ENCODE measurements around the gene SLC4A5.
A peak's percentile ranks its signal among the peaks of the same experiment; 100 is the strongest.
"Not testable (repeated sequence)": the region's sequence is repeated elsewhere in the genome, so short reads cannot be mapped to it uniquely, and the experiment has no call there.

The SLC4A5 gene

GRCh38 chr2:74262681-74263080 is 80.5 kb downstream of the SLC4A5 start:
- DNase-seq: no peak

GRCh38 chr2:74261204-74261864 is 81.9 kb downstream of the SLC4A5 start:
- DNase-seq: no peak

GRCh38 chr2:74260495-74260894 is 82.7 kb downstream of the SLC4A5 start:
- DNase-seq: no peak

GRCh38 chr2:74259733-74260132 is 83.5 kb downstream of the SLC4A5 start:
- no peak for DNase-seq

GRCh38 chr2:74259191-74259590 is 84.0 kb downstream of the SLC4A5 start:
- no peak for DNase-seq

GRCh38 chr2:74255660-74256213 is 87.5 kb downstream of the SLC4A5 start:
- DNase-seq: no peak

GRCh38 chr2:74253971-74254310 is 89.3 kb downstream of the SLC4A5 start:
- no peak for DNase-seq

GRCh38 chr2:74253306-74253970 is 89.8 kb downstream of the SLC4A5 start:
- DNase-seq: no peak

GRCh38 chr2:74252862-74253261 is 90.4 kb downstream of the SLC4A5 start:
- no peak for DNase-seq

- no peak for DNase-seq
Observed at GRCh38 chr2:74252036-74252435, 91.2 kb downstream of the SLC4A5 start.

GRCh38 chr2:74250189-74250631 is 93.0 kb downstream of the SLC4A5 start:
- peak; percentile 82 for DNase-seq

GRCh38 chr2:74249406-74250122 is 93.7 kb downstream of the SLC4A5 start:
- DNase-seq: no peak

- DNase-seq: no peak
Observed at GRCh38 chr2:74246496-74247195, 96.6 kb downstream of the SLC4A5 start.

GRCh38 chr2:74244286-74244685 is 98.9 kb downstream of the SLC4A5 start:
- DNase-seq: no peak

- peak; percentile 16 for DNase-seq
Observed at GRCh38 chr2:74242354-74243071, 100.7 kb downstream of the SLC4A5 start.

GRCh38 chr2:74239346-74239745 is 103.9 kb downstream of the SLC4A5 start:
- peak; percentile 34 for DNase-seq

- peak; percentile 28 for DNase-seq
Observed at GRCh38 chr2:74238879-74239278, 104.3 kb downstream of the SLC4A5 start.

GRCh38 chr2:74235041-74235440 is 108.2 kb downstream of the SLC4A5 start:
- DNase-seq: peak; percentile 37

- peak; percentile 6 for DNase-seq
Observed at GRCh38 chr2:74233648-74234047, 109.6 kb downstream of the SLC4A5 start.

GRCh38 chr2:74232426-74232825 is 110.8 kb downstream of the SLC4A5 start:
- DNase-seq: no peak

- not testable (repeated sequence) for DNase-seq
Observed at GRCh38 chr2:74229865-74230264, 113.4 kb downstream of the SLC4A5 start.

- DNase-seq: no peak
Observed at GRCh38 chr2:74228772-74229171, 114.4 kb downstream of the SLC4A5 start.

All from activated effector memory CD4-positive, alpha-beta T cell treated with anti-CD3 and anti-CD28 coated beads, Interleukin-2, amount 50 U/mL, for 16 hours (primary cell).